Neural cell (in vitro differentiated cells): ENCODE measurements around the gene RAPGEF4. TPM values are rescaled to one million over a fixed set of nuclear protein-coding genes. Genes with fewer than 3 reads are reported as not detected.

Experiments
- H2AFZ ChIP-seq: fragments of 200-600, 300-800 bp; sonication (generic), shearing (Covaris generic); 2 replicates; pipeline ENCODE4 v1.6.0; 2014; ENCODE audit warnings: low read depth, mild to moderate bottlenecking, antibody characterized with exemption, low read length, moderate library complexity
- H3F3A ChIP-seq: fragments of 200-600 bp; shearing (Covaris generic); 2 replicates; pipeline ENCODE4 v1.6.1; 2016; ENCODE audit warnings: mild to moderate bottlenecking, moderate library complexity, mixed read lengths, antibody characterized with exemption, low read length; ENCODE audit not compliant: insufficient read depth, poor library complexity, severe bottlenecking
- H3K27ac ChIP-seq: fragments of 200-600, 300-800 bp; sonication (generic), shearing (Covaris generic); 2 replicates; pipeline ENCODE4 v1.5.1; 2014; ENCODE audit warnings: mild to moderate bottlenecking, low read length, moderate library complexity
- H3K27me3 ChIP-seq: fragments of 300-800, 200-600 bp; sonication (generic), shearing (Covaris generic); 2 replicates; pipeline ENCODE4 v1.6.0; 2014; ENCODE audit warnings: mild to moderate bottlenecking, low read depth, low read length, moderate library complexity; ENCODE audit not compliant: insufficient read depth
- H3K36me3 ChIP-seq: fragments of 300-800, 200-600 bp; sonication (generic), shearing (Covaris generic); 2 replicates; pipeline ENCODE4 v1.5.1; 2014; ENCODE audit warnings: mild to moderate bottlenecking, antibody characterized with exemption, low read length, moderate library complexity; ENCODE audit not compliant: insufficient read depth
- H3K4me2 ChIP-seq: fragments of 300-800, 200-600 bp; sonication (generic), shearing (Covaris generic); 2 replicates; pipeline ENCODE4 v1.6.0; 2014; ENCODE audit warnings: mild to moderate bottlenecking, low read length
- H3K4me3 ChIP-seq: fragments of 300-800, 200-600 bp; sonication (generic), shearing (Covaris generic); 2 replicates; pipeline ENCODE4 v1.5.1; 2014; ENCODE audit warnings: mild to moderate bottlenecking, low read length, moderate library complexity
- H3K79me2 ChIP-seq: fragments of 200-600 bp; shearing (Covaris generic); replicated peaks from 2 replicates; pipeline ENCODE4 v1.6.0; 2014; ENCODE audit warnings: mild to moderate bottlenecking, low read length, moderate library complexity; ENCODE audit not compliant: insufficient read depth
- H3K9ac ChIP-seq: fragments of 300-800, 200-600 bp; sonication (generic), shearing (Covaris generic); 2 replicates; pipeline ENCODE4 v1.6.1; 2016; ENCODE audit warnings: mild to moderate bottlenecking, low read length, mixed read lengths
- H3K9me2 ChIP-seq: fragments of 200-600 bp; shearing (Covaris generic); 2 replicates; pipeline ENCODE4 v1.6.1; 2016; ENCODE audit warnings: mild to moderate bottlenecking, low read length, mixed read lengths; ENCODE audit not compliant: insufficient read depth
- H3K9me3 ChIP-seq: fragments of 200-600, 300-800 bp; sonication (generic), shearing (Covaris generic); 2 replicates; pipeline ENCODE4 v1.6.1; 2016; ENCODE audit warnings: mild to moderate bottlenecking, mixed run types, low read length, moderate library complexity, mixed read lengths
- H4K20me1 ChIP-seq: fragments of 200-600 bp; shearing (Covaris generic); 2 replicates; pipeline ENCODE4 v1.6.1; 2016; ENCODE audit warnings: mild to moderate bottlenecking, mixed run types; ENCODE audit not compliant: insufficient read depth
- CTCF ChIP-seq: fragments of 450-650 bp; IDR thresholded peaks from 2 replicates; pipeline ENCODE4 v1.5.1; 2014; ENCODE audit warnings: antibody characterized with exemption, mild to moderate bottlenecking, moderate library complexity; ENCODE audit not compliant: poor library complexity, severe bottlenecking
- EP300 ChIP-seq: fragments of 450-650 bp; conservative IDR thresholded peaks from 2 replicates; pipeline ENCODE4 v1.6.1; 2014; ENCODE audit warnings: antibody characterized with exemption, mild to moderate bottlenecking, moderate library complexity; ENCODE audit not compliant: poor library complexity, severe bottlenecking
- EZH2 ChIP-seq: fragments of 200-600, 300-800 bp; shearing (Covaris generic), sonication (generic); IDR thresholded peaks from 2 replicates; pipeline ENCODE4 v1.6.1; 2014; ENCODE audit warnings: antibody characterized with exemption, low read length, borderline replicate concordance, mild to moderate bottlenecking; ENCODE audit not compliant: insufficient read depth, poor library complexity, severe bottlenecking
- MXI1 ChIP-seq: fragments of 450-650 bp; conservative IDR thresholded peaks from 2 replicates; pipeline ENCODE4 v1.6.1; 2014; ENCODE audit warnings: antibody characterized with exemption, mild to moderate bottlenecking; ENCODE audit not compliant: poor library complexity, severe bottlenecking
- POLR2AphosphoS5 ChIP-seq: IDR thresholded peaks from 2 replicates; pipeline ENCODE4 v1.6.1; 2012
- RAD21 ChIP-seq: fragments of 450-650 bp; conservative IDR thresholded peaks from 2 replicates; pipeline ENCODE4 v1.6.1; 2014; ENCODE audit warnings: antibody characterized with exemption, mild to moderate bottlenecking, moderate library complexity
- REST ChIP-seq: IDR thresholded peaks from 2 replicates; pipeline ENCODE4 v1.6.1; 2012; ENCODE audit warnings: borderline replicate concordance
- SMC3 ChIP-seq: fragments of 450-650 bp; conservative IDR thresholded peaks from 2 replicates; pipeline ENCODE4 v1.6.1; 2014; ENCODE audit warnings: antibody characterized with exemption, mild to moderate bottlenecking, moderate library complexity; ENCODE audit not compliant: poor library complexity
- TAF1 ChIP-seq: IDR thresholded peaks from 2 replicates; pipeline ENCODE4 v1.6.1; 2012; ENCODE audit warnings: low read depth
- polyA plus RNA-seq: library from polyadenylated mRNA; depleted of rRNA; stranded (reverse); fragments of >200 nt; gene quantifications from 2 replicates; pipeline ENCODE4 v1.2.3, GENCODE V29; 2014

The RAPGEF4 gene
- polyA plus RNA-seq, 1 donor from 2014 or later, result 10.4 TPM

GRCh38 chr2:172997031-172997430 is 261.4 kb downstream of the RAPGEF4 start:
- Histone ChIP-seq H3K9ac (no peak overlapping the region), H3K9me2 (no peaks in the 10 kb centered on the region), H3F3A (no peaks in the 10 kb centered on the region), H3K9me3 (no peaks in the 10 kb centered on the region), H3K4me3 (no peak overlapping the region), H2AFZ (no peak overlapping the region), H3K79me2 (no peaks in the 10 kb centered on the region), H3K27me3 (no peaks in the 10 kb centered on the region), H4K20me1 (no peaks in the 10 kb centered on the region), H3K4me2 (no peak overlapping the region), H3K36me3 (no peaks in the 10 kb centered on the region), H3K27ac (no peak overlapping the region)
- no peak for TF ChIP-seq RAD21
- no peak for TF ChIP-seq CTCF
- no peak for TF ChIP-seq TAF1
- no peak for TF ChIP-seq MXI1
- no peak for TF ChIP-seq POLR2AphosphoS5
- no peak for TF ChIP-seq EZH2
- no peak for TF ChIP-seq SMC3
- no peak for TF ChIP-seq REST
- TF ChIP-seq EP300, result no peak

- H3K9ac ChIP-seq, result no peak overlapping the region
- H3K9me2 ChIP-seq, result no peaks in the 10 kb centered on the region
- H3K4me3 ChIP-seq, result no peak overlapping the region
- no peaks in the 10 kb centered on the region for H3K9me3 ChIP-seq
- H3K79me2 ChIP-seq, result no peaks in the 10 kb centered on the region
- no peaks in the 10 kb centered on the region for H3K36me3 ChIP-seq
- no peak overlapping the region for H3K27ac ChIP-seq
- no peak for TF ChIP-seq REST
- no peak for TF ChIP-seq TAF1
- TF ChIP-seq POLR2AphosphoS5, result no peak
- no peak for TF ChIP-seq MXI1
- no peak for TF ChIP-seq CTCF
- TF ChIP-seq RAD21, result no peak
- no peak for TF ChIP-seq EZH2
- no peak for TF ChIP-seq SMC3
- no peak for TF ChIP-seq EP300
- no peak overlapping the region for H3K4me2 ChIP-seq
- no peaks in the 10 kb centered on the region for H4K20me1 ChIP-seq
- no peaks in the 10 kb centered on the region for H3F3A ChIP-seq
- no peak overlapping the region for H2AFZ ChIP-seq
- no peaks in the 10 kb centered on the region for H3K27me3 ChIP-seq
Measured at GRCh38 chr2:172998547-172999272, 263.1 kb downstream of the RAPGEF4 start.
